Gastrocnemius medialis (tissue), 4 donors: ENCODE results near the gene BCAT1.

Experiments
- POLR2A ChIP-seq, 2 donors: fragments of 450-650 bp; IDR thresholded peaks; one replicate each; pipeline ENCODE4 v1.6.1; 2017; ENCODE audit warnings: antibody characterized with exemption in 2 of 2, mild to moderate bottlenecking in 2 of 2, moderate library complexity in 2 of 2
- TF ChIP-seq, protein P1 (sequence below), 5 experiments: fragments of 450-650 bp in 3 of 5; fragments of 200-600 bp in 2 of 5; sonication (generic) in 2 of 5; IDR thresholded peaks in 4 of 5; conservative IDR thresholded peaks in 1 of 5; 1 replicate in 4 of 5; 2 replicates in 1 of 5; pipeline ENCODE4 v1.5.1; 2016 to 2019; ENCODE audit warnings: antibody characterized with exemption in 5 of 5, mild to moderate bottlenecking in 3 of 5, moderate library complexity in 3 of 5

- TF ChIP-seq, protein P1, sequence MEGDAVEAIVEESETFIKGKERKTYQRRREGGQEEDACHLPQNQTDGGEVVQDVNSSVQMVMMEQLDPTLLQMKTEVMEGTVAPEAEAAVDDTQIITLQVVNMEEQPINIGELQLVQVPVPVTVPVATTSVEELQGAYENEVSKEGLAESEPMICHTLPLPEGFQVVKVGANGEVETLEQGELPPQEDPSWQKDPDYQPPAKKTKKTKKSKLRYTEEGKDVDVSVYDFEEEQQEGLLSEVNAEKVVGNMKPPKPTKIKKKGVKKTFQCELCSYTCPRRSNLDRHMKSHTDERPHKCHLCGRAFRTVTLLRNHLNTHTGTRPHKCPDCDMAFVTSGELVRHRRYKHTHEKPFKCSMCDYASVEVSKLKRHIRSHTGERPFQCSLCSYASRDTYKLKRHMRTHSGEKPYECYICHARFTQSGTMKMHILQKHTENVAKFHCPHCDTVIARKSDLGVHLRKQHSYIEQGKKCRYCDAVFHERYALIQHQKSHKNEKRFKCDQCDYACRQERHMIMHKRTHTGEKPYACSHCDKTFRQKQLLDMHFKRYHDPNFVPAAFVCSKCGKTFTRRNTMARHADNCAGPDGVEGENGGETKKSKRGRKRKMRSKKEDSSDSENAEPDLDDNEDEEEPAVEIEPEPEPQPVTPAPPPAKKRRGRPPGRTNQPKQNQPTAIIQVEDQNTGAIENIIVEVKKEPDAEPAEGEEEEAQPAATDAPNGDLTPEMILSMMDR (IDR thresholded peaks at IDR 0.05 in 4 of 5, conservative IDR thresholded peaks at IDR 0.05 in 1 of 5) = no peak
- no peak for TF ChIP-seq POLR2A (IDR thresholded peaks at IDR 0.05)
These were observed 160.0 kb downstream of the BCAT1 start for GRCh38 chr12:24788886-24789285.
